EH (cell line): ENCODE results near the gene PHLDB1.
"Not testable (repeated sequence)": the region's sequence is repeated elsewhere in the genome, so short reads cannot be mapped to it uniquely, and the experiment has no call there.

Experiments
- DNase-seq: peaks from one replicate; pipeline ENCODE4 v3.0.0-alpha.2; 2015; ENCODE audit warnings: low read depth

Gene PHLDB1

DNA sequence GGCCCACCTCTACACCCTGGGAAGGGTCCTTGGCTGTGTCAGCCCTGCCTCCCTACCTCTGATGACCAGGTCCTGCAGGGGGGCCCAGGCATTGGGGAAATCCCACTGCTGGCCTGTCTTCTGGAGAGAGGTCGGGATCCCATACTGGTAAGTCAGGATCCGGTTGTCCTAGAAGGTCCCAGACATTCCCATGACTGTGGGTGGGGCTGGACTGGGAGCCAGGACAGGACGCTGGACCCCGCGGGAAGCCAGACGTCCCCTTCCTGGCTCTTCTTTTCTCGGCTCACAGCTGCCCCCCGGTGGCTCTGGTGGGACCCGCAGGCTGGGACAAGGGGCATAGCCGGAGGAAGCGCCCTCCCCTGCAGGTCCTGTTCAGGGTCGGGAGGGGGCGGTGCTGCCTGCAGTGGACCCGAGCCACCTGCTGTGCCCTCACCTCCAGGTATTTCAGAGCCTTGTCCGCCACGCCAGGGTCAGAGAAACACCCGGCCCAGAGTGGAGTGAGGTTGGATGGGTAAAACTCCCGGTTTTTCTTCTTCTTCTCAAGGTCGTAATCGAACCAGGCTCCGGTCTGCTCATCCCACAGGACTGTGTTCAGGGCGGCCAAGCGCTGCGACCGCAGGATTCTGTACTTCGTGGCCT, 52.0 kb downstream of the PHLDB1 start:
- peak; percentile 86 for DNase-seq

DNA sequence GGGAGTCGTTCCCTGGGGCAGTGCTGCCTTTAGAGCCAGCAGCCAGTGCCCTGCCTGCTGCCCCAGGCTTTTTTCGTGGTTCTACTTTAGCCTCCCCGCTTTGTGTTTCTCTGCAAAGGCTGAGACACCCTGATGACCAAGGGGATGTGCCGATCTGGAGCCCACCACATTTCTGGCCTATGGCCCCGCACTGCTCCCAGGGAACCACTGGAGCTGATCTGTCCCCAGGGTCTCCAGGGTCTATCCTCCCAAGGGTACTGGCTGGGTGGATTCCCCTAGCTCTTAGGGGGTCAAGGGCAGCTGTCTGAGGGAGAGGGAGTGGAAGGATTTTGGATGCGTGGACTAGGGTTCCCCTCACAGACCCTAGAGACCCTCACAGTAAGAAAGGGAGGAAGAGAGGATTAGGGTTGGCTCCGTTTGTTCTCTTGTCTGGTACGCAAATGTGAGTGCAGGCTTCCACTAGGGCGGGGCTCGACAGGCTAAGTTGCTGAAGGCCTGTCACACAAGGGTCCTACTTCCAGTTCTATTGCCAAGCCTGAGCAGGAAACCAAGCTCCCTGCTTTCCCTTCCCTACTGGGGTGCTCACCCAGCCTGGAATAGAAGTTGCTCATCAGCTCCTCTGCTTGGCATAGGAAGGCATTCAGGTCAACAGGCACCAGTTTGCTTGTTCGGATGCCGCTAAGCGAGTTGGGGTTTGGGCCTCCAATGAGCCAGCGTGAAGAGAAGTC, 52.7 kb downstream of the PHLDB1 start:
- DNase-seq = no peak

- no peak for DNase-seq
Measured at GRCh38 chr11:118660681-118661424, 53.4 kb downstream of the PHLDB1 start.

GRCh38 chr11:118661425-118662301, 54.2 kb downstream of the PHLDB1 start:
- no peak for DNase-seq

DNA sequence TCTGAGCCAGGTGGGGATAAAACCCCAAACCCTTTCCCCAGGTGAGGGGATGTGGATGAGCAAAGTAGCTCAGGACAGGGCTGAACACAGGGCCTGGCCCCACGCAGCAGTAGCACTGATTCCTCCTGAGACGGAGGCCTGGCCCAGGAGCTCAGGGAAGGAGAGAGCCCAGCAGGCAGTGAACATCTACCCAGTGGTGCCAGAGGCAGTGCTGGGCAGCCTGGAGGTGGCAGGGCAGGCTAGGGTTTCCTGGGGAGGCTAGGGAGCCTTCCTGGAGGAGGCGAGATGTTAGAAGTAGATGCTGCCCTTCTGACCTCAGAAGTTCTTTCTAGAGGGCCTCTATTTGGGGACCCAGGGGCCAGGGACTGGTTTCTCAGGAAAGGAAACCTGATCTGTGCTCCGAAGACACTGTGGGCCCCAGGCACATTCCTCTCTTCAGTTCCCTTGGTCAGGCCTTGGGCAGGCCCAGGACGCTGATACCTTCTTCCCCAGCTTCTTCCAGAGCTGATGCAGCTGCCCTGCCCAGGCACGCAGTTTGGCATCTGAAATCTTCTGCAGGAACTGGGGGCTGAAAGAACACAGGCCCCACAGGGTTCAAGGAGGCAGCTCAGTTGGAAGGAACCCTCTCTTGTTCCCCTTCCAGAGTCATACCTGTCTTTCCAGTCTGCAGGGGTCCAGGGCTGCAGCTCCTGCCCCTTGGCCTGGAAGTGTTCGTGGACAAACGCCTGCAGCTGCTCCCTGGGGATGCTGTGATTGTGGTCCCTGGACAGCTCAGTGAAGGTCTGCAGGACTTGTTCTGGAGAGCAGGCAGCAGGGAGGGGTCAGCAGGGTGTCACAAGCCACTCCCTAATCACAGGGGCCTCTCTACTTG, 55.2 kb downstream of the PHLDB1 start:
- DNase-seq = peak; percentile 36

- no peak for DNase-seq
Measured at GRCh38 chr11:118663381-118663780, 56.0 kb downstream of the PHLDB1 start.

GRCh38 chr11:118663902-118664301, 56.5 kb downstream of the PHLDB1 start:
- no peak for DNase-seq

- no peak for DNase-seq
Measured at GRCh38 chr11:118666371-118666770, 59.0 kb downstream of the PHLDB1 start.

GRCh38 chr11:118670063-118670462, 62.6 kb downstream of the PHLDB1 start:
- DNase-seq = no peak

DNA sequence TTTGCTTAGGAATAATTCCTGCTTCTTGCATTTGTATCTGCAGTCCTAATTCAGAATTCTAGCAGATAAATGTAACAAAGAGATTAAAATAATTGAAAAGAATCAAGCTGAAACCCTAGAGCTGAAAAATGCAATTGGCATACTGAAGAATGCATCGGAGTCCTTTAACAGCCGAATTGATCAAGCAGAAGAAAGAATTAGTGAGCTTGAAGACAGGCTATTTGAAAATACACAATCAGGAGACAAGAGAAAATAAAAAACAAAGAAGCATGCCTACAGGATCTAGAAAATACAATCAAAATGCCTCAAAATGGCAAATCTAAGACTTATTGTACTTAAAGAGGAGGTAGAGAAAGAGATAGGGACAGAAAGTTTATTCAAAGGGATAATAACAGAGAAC, 63.8 kb downstream of the PHLDB1 start:
- no peak for DNase-seq

DNA sequence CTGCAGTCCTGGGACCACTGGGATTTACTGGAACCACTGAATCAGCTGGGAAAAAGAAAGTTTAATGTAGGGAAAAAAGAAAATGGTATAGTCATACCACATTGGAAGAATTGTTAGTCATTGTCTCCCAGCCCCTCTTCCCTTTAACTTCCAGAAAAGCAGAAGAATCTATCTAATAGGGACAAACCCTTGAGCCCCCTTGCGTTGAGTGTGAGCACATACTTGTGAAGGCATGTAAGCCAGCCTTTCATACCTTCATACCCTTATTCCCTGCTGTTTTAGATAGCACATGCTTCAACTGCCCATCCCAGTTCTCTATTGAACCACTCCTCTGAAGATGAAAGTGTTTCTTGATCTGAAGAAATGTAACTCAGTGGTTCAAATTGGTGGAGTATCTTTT, 65.4 kb downstream of the PHLDB1 start:
- no peak for DNase-seq

GRCh38 chr11:118673361-118674081, 66.1 kb downstream of the PHLDB1 start:
- no peak for DNase-seq

DNA sequence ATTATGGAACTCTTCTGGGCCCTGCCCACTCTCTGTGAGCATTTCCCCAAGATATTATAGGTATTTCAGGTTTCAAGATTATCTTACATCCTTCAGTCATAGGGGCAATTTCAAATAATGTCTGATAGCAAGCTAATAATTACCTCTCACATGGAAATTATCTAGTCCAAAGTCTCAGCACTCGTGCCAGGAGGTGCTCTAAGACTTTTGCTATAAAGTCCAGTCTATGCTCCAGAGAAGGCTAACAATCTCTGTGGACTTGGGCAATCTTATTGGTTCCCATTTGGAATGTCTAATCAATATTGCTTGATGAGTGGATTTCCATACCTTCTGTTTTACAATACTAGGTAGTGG, 66.6 kb downstream of the PHLDB1 start:
- DNase-seq = no peak

DNA sequence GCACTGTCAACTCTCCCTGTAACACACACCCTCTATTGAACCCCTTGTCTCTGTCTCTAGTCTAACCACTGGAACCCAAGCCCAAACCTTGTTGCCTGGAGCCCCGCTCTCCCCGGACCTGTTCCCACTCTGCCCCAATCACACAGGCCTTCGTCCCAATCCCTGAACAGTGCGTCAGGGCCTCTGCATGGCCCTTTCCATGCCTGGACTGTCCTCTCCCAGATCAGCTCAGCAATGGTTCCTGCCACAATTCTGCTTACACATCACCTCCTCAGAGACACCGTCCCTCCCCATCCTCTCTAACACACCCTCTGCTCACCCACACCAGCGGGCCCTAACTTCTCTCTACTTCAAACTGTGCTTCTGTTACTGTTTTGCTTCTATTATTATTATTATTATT, 70.6 kb downstream of the PHLDB1 start:
- DNase-seq = no peak

DNA sequence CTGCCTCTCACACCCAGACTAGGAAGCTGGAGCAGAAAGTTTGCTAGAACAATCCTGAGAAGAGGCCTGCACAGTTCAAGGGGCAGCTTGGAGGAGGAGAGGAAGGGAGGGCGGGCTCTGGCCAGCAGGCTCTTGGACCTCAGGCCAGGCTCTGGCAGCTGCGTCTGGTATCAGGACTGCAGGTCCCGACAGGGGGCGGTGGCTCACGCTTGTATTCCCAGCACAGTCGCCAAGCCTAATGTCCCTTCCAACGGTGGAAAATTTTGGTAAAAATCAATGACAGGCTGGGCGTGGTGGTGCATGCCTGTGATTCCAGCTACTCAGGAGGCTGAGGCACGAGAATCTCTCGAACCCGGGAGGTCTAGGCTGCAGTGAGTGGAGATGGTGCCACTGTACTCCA, 71.5 kb downstream of the PHLDB1 start:
- not testable (repeated sequence) for DNase-seq

- no peak for DNase-seq
Measured at GRCh38 chr11:118679483-118679882, 72.1 kb downstream of the PHLDB1 start, which contains the start of gene TREH. Gene TREH (minus strand): TSS chr11:118679650. CDS start chr11:118679627, 23 bp downstream.

GRCh38 chr11:118682372-118682771, 75.0 kb downstream of the PHLDB1 start:
- DNase-seq = no peak

DNA sequence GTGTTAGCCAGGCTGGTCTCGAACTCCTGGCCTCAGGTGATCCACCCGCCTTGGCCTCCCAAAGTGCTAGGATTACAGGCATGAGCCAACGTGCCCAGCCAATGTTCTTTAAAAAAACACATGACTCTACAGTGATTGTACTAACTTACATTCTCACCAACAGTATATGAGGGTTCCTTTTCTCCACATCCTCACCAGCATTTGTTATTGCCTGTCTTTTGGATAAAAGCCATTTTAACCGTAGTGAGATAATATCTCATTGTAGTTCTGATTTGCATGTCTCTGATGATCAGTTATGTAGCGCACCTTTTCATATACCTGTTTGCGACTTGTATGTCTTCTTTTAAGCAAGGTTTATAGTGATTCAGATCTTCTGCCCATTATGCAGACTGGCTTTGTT, 75.5 kb downstream of the PHLDB1 start:
- DNase-seq = not testable (repeated sequence)

DNA sequence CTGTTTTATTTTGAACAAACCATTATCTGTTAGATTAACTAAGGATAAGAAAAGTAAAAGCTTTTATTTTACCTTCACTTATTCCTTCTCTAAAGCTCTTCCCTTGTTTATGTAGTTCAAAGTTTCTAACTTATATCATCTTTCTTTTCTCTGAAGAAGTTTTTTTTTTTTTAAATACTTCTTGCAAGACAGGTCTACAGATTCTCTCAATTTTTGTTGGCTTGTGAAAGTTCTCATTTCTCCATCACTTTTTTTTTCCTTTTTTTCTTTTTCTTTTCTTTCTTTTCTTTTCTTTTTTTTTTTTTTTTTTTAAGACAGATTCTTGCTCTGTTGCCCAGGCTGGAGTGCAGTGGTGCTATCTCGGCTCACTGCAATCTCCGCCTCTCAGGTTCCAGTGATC, 76.8 kb downstream of the PHLDB1 start:
- DNase-seq = no peak

- DNase-seq = no peak
Measured at GRCh38 chr11:118687906-118688305, 80.5 kb downstream of the PHLDB1 start.
